Hepatocyte (in vitro differentiated cells): ENCODE data around the gene UBTD2.

Experiments
- CTCF ChIP-seq: fragments of 200-600 bp; sonication (generic); IDR thresholded peaks from 2 replicates; pipeline ENCODE4 v1.5.1; 2016; ENCODE audit warnings: antibody characterized with exemption, mild to moderate bottlenecking; ENCODE audit not compliant: poor library complexity
- EZH2phosphoT487 ChIP-seq: fragments of 200-600 bp; sonication (generic); IDR thresholded peaks from one replicate; pipeline ENCODE4 v1.6.1; 2018; ENCODE audit warnings: antibody characterized with exemption, mild to moderate bottlenecking, low read depth, moderate library complexity; ENCODE audit not compliant: unreplicated experiment, severe bottlenecking

GRCh38 chr5:172305380-172305779 is 21.8 kb upstream of the UBTD2 start:
- TF ChIP-seq CTCF (no peak), EZH2phosphoT487 (no peak)
